H7 (cell line): ENCODE data around the gene CNDP2. TPM values are rescaled to one million over a fixed set of nuclear protein-coding genes. Genes with fewer than 3 reads are reported as not detected.

Experiments used
- DNase-seq: peaks from one replicate; pipeline ENCODE4 v3.0.0; 2012
- H3K27me3 ChIP-seq: 2 replicates; pipeline ENCODE4 v1.6.0; 2011; ENCODE audit warnings: mild to moderate bottlenecking, low read length; ENCODE audit not compliant: control insufficient read depth, insufficient read depth
- H3K36me3 ChIP-seq: replicated peaks from 2 replicates; pipeline ENCODE4 v1.5.1; 2011; ENCODE audit warnings: low read length; ENCODE audit not compliant: control insufficient read depth, insufficient read depth
- H3K4me3 ChIP-seq: 2 replicates; pipeline ENCODE4 v1.5.1; 2011; ENCODE audit warnings: low read depth, mild to moderate bottlenecking, control low read depth, low read length, moderate library complexity; ENCODE audit not compliant: insufficient read depth
- total RNA-seq: library from RNA; depleted of rRNA; stranded (reverse); fragments of >200 nt; shearing (Covaris generic); gene quantifications from 2 replicates; pipeline ENCODE4 v1.2.3, GENCODE V29; 2014

CNDP2 gene
- total RNA-seq, 1 experiment from 2014 or later = 63.1 TPM

DNA sequence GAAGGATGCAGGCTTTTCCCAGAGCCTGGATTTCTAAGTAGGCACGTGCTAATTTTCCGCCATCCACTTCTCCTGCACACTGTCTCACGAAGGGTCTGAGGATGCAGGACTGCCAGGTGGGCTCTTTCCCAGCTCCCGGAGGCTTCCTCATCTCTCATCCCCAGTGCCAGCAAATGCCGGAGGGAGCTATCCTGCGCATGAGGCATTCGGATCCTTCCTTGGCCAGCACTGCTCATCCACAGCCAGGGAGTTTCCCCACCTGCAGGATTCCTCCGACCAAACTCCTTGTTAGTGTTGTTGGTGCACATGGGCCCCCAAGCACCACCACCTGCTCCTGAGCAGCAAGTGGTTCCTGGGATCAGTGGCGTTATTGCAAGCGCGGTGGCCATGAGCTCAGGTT is 43.1 kb downstream of the CNDP2 start:
- no peaks in the 10 kb centered on the region for H3K27me3 ChIP-seq
- no peaks in the 10 kb centered on the region for H3K36me3 ChIP-seq
- no peak overlapping the region for H3K4me3 ChIP-seq
- no peak for DNase-seq

DNA sequence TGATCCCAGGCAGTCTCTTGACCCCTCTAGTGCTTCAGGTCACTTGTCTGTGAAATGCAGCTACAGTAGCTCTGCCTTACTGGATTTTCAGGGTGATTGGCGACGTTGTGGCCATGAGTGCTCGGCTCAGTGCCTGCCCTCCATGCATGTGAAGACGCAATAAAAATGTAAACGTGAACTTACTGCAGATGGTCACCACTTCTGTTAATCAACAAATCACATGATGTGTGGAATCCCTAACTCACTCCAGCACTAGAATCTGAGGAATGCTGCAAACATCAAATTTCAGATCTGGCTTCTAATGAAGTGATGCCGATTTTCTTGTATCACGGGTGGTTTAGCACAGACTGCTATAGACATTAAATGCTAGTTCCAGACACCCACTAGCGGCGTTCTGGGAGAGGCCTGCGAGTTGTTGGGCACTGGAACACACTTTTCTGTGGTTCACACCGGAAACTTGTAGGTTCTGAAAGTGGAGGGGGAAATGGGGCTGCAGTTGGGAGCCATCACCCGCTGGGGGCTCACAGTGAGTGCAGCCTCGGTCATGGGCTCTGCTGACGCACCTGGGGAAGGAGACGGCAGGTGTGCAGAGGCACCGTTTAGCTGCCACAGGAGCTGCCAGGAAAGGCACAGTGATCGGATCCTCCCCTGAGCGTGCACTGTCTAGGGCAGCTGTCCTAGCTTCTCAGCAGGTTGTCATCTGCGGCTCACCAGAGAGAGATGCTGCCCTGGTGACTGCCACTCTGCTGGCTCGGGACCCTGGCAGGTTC is 44.7 kb downstream of the CNDP2 start:
- H3K27me3 ChIP-seq = no peaks in the 10 kb centered on the region
- H3K4me3 ChIP-seq = no peak overlapping the region
- H3K36me3 ChIP-seq = no peaks in the 10 kb centered on the region
- DNase-seq = no peak

GRCh38 chr18:74541703-74542555 is 45.8 kb downstream of the CNDP2 start:
- H3K4me3 ChIP-seq = no peak overlapping the region
- H3K36me3 ChIP-seq = no peaks in the 10 kb centered on the region
- DNase-seq = peak; percentile 5
- H3K27me3 ChIP-seq = no peaks in the 10 kb centered on the region

GRCh38 chr18:74544898-74545297 is 48.7 kb downstream of the CNDP2 start:
- Histone ChIP-seq H3K27me3 (no peaks in the 10 kb centered on the region), H3K36me3 (no peaks in the 10 kb centered on the region), H3K4me3 (no peak overlapping the region)
- no peak for DNase-seq

DNA sequence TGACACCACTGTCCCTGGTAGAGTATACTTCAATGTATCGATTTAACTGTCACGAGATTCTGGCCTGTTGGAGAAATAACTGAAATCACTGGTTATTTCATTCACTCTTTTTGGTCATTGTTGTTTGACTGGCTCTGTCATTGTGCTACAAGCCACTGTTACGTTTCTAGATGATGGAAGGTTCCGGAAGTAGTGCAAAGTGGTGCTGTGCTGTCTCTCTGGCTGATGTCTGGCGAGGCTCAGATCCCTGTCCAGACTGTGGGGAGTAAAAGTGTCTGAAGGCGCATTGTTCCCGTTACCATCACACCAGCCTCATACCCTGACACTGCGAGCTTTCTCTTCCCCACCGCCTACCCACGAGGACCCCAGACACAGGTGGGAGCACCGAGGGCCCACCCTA is 49.8 kb downstream of the CNDP2 start:
- Histone ChIP-seq H3K36me3 (no peaks in the 10 kb centered on the region), H3K4me3 (no peak overlapping the region), H3K27me3 (no peaks in the 10 kb centered on the region)
- DNase-seq = no peak

- Histone ChIP-seq H3K4me3 (no peak overlapping the region), H3K27me3 (no peaks in the 10 kb centered on the region), H3K36me3 (no peaks in the 10 kb centered on the region)
- DNase-seq = no peak
Observed at GRCh38 chr18:74546751-74547530, 50.8 kb downstream of the CNDP2 start.

GRCh38 chr18:74547860-74548259 is 51.7 kb downstream of the CNDP2 start:
- Histone ChIP-seq H3K4me3 (no peak overlapping the region), H3K27me3 (no peaks in the 10 kb centered on the region), H3K36me3 (no peaks in the 10 kb centered on the region)
- no peak for DNase-seq

- no peak overlapping the region for H3K4me3 ChIP-seq
Observed at GRCh38 chr18:74549591-74550104, 53.5 kb downstream of the CNDP2 start.

DNA sequence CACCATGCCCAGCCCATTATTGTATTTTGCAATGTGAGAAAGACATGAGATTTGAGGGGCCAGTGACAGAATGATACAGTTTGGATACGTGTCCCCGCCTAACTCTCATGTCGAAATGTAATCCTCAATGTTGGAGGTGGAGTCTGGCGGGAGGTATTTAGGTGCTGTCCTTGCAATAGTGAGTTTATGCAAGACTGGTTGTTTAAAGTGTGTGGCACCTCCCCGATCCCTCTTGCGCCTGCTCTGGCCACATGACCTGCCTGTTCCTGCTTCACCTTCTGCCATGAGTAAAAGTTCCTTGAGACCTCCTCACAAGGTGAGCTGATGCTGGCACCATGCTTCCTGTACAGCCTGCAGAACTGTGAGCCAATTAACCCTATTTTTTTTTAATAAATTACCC is 54.7 kb downstream of the CNDP2 start:
- H3K4me3 ChIP-seq = no peak overlapping the region
- H3K36me3 ChIP-seq = no peaks in the 10 kb centered on the region
- DNase-seq = no peak
- H3K27me3 ChIP-seq = no peaks in the 10 kb centered on the region; the same call in 1 of the 2 replicates

More at GRCh38 chr18:74549591-74550104, 53.5 kb downstream of the CNDP2 start:
- Histone ChIP-seq H3K36me3 (no peaks in the 10 kb centered on the region), H3K27me3 (no peaks in the 10 kb centered on the region; the same call in 1 of the 2 replicates)
- DNase-seq = no peak

DNA sequence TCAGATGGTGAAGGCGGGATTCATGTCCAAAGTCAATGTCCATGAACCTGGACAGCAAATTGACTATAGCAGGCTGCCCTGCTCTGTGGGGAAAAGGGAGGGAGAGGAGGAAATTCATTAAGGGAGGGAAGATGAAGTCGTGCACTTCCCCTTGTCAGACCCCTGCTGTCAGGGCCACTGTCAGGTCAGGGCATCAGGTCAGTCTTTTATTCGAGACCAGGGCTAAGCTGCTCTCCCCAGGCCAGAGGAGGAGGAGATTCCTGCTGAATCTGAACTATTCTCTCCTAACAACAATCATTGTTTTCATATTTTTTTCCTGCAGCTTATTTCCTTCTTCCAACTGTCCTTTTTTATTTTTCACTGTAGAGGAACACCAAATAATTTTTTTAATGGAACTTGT is 55.3 kb downstream of the CNDP2 start:
- H3K4me3 ChIP-seq = no peak overlapping the region
- no peak for DNase-seq
- H3K36me3 ChIP-seq = no peaks in the 10 kb centered on the region
- H3K27me3 ChIP-seq = no peaks in the 10 kb centered on the region; the same call in 1 of the 2 replicates

GRCh38 chr18:74551936-74552555 is 55.9 kb downstream of the CNDP2 start:
- Histone ChIP-seq H3K4me3 (no peak overlapping the region), H3K27me3 (no peaks in the 10 kb centered on the region; the same call in 1 of the 2 replicates), H3K36me3 (no peaks in the 10 kb centered on the region)
- DNase-seq = peak; percentile 90

GRCh38 chr18:74556126-74556525 is 60.0 kb downstream of the CNDP2 start:
- no peaks in the 10 kb centered on the region for H3K36me3 ChIP-seq
- no peak for DNase-seq
- no peaks in the 10 kb centered on the region; the same call in 1 of the 2 replicates for H3K27me3 ChIP-seq
- no peak overlapping the region for H3K4me3 ChIP-seq

- no peaks in the 10 kb centered on the region for H3K36me3 ChIP-seq
- no peak for DNase-seq
- no peak overlapping the region for H3K4me3 ChIP-seq
- H3K27me3 ChIP-seq = no peaks in the 10 kb centered on the region; the same call in 1 of the 2 replicates
Observed at GRCh38 chr18:74558096-74558495, 61.9 kb downstream of the CNDP2 start.
